Skeletal muscle satellite cell (primary cell): Measurements from ENCODE around the gene ADAMTS6.
A peak's percentile ranks its signal among the peaks of the same experiment; 100 is the strongest.
"Not testable (repeated sequence)": the region's sequence is repeated elsewhere in the genome, so short reads cannot be mapped to it uniquely, and the experiment has no call there.

ENCODE experiments used
- H3K27me3 ChIP-seq: 2 replicates; pipeline ENCODE4 v1.7.0; 2013; ENCODE audit warnings: low read length; ENCODE audit not compliant: control insufficient read depth, insufficient read depth
- H3K36me3 ChIP-seq: 2 replicates; pipeline ENCODE4 v1.7.0; 2013; ENCODE audit warnings: mild to moderate bottlenecking, control low read depth, low read length; ENCODE audit not compliant: insufficient read depth
- H3K4me1 ChIP-seq: 2 replicates; pipeline ENCODE4 v1.7.0; 2013; ENCODE audit warnings: low read length; ENCODE audit not compliant: control insufficient read depth, insufficient read depth
- H3K4me2 ChIP-seq: 2 replicates; pipeline ENCODE4 v1.7.0; 2013; ENCODE audit warnings: mild to moderate bottlenecking, low read length
- H3K4me3 ChIP-seq: 2 replicates; pipeline ENCODE4 v1.7.0; 2013; ENCODE audit warnings: low read length
- H3K9ac ChIP-seq: 2 replicates; pipeline ENCODE4 v1.7.0; 2013; ENCODE audit warnings: mild to moderate bottlenecking, low read depth, low read length, moderate library complexity
- H3K9me3 ChIP-seq: replicated peaks from 2 replicates; pipeline ENCODE4 v1.7.0; 2013; ENCODE audit warnings: mild to moderate bottlenecking, control low read depth, low read length

Gene ADAMTS6

DNA sequence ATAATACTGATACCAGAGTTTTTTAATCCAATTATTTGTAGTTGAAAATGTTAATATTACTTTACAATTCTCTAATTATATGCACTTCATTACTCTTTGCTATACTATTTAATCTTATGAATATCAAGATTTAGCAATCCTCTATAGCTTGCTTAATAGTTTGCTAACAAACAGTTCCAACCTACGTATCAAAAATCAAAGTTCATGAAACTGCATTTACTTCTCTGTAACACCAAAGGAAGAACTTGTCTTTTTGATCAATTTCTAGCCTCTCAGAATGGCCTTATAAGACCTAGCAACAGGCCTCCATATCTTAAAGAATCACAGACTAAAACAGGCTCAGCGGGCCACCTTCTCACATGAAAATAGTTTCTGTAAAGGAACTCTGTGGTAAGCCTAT is 68.9 kb downstream of the ADAMTS6 start:
- Histone ChIP-seq H3K4me3 (no peak overlapping the region), H3K4me2 (no peak overlapping the region), H3K27me3 (no peaks in the 10 kb centered on the region), H3K36me3 (peaks cover 17% of the 10 kb centered on the region), H3K4me1 (no peaks in the 10 kb centered on the region), H3K9ac (no peak overlapping the region), H3K9me3 (no peaks in the 10 kb centered on the region)

DNA sequence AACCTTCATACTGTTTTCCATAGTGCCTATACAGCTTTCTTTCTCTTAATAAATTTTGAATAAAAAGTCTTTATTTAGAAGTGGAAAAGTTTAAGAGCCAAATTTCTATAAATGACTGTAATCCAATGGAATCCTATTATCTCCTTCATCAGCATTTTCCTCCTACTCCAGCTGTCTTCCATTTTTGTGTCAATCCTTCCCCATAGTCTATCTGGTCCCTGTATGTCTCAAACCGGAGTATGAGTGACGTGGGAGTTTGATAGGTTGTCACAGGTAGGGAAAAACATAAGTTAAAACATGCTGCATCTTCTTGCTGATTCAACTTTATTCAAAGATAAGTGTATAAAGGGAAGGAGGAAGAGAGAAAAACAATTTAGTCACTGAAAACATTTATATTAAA is 70.4 kb downstream of the ADAMTS6 start:
- Histone ChIP-seq H3K9me3 (no peaks in the 10 kb centered on the region), H3K36me3 (peaks cover 15% of the 10 kb centered on the region), H3K4me3 (no peak overlapping the region), H3K27me3 (no peaks in the 10 kb centered on the region), H3K9ac (no peak overlapping the region), H3K4me1 (no peaks in the 10 kb centered on the region), H3K4me2 (no peak overlapping the region)

DNA sequence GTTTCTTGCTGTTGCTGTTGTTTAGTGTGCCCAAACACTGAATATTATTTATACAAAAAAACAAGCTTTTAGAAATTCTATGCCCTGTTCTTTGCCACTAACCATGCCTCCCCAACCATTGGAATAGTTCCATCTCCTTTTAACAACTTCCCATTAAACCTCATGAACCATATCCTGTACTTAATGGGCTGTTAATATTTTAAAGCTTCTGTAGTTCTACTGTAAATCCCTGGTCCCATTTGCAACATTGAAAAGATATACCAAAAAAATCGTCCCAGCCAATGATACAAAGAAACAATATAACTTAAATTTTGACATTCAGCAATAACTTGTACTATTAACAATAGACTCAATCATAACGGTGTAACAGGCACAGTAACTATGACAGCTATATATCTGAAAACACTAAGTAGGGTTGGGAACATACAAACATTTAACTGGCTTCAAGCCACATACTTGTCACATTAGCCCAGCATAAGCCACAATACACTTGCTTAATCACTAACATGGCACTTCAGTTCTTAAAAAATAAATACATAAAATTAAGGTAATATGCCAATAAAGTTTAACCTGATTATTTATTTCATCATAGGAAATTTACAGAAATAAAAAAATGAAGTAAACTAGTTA is 86.1 kb downstream of the ADAMTS6 start:
- Histone ChIP-seq H3K4me1 (peaks cover 30% of the 10 kb centered on the region), H3K36me3 (peaks cover 4% of the 10 kb centered on the region), H3K4me2 (no peak overlapping the region), H3K9me3 (no peaks in the 10 kb centered on the region), H3K9ac (no peak overlapping the region), H3K4me3 (peak overlapping the region; percentile 10), H3K27me3 (no peaks in the 10 kb centered on the region)

DNA sequence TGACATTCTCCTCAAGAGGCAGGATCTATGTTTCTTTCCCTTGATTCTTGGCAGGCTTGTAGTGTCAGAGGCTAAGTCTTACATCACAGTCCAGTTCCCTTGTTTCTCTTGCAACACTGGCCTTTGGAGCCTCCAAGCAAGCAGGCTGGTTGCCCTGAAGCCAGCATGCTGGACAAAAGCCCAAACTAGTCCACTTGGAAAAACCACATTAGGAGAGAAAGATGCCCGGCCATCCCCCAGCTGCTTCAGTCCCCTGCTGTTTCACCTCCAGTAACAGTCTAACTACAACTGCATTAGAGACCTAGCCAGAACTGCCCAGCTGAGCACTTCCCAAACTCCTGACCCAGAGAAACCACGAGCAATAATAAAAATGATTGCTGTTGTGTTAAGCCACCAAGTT is 87.6 kb downstream of the ADAMTS6 start:
- peak overlapping the region; percentile 38 for H3K4me2 ChIP-seq
- H3K4me3 ChIP-seq, result no peak overlapping the region
- peaks cover 30% of the 10 kb centered on the region for H3K4me1 ChIP-seq
- no peaks in the 10 kb centered on the region for H3K9me3 ChIP-seq
- H3K36me3 ChIP-seq, result no peaks in the 10 kb centered on the region
- no peak overlapping the region for H3K9ac ChIP-seq
- no peaks in the 10 kb centered on the region for H3K27me3 ChIP-seq

DNA sequence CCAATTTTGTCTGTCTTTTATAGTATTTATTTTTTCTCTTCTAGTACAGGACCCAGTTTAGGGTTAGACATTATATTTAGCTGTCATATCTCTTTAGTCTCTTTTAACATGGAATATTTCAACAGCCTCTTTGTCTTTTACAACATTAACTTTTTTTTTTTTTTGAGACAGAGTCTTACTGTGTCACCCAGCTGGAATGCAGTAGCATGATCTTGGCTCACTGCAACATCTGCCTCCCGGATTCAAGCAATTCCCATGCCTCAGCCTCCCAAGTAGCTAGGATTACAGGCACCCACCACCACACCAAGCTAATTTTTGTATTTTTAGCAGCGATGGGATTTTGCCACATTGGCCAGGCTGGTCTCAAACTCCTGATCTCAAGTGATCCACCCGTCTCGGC is 90.1 kb downstream of the ADAMTS6 start:
- H3K9me3 ChIP-seq, result no peaks in the 10 kb centered on the region
- H3K36me3 ChIP-seq, result peaks cover 16% of the 10 kb centered on the region
- no peaks in the 10 kb centered on the region for H3K27me3 ChIP-seq
- no peak overlapping the region for H3K4me2 ChIP-seq
- H3K4me3 ChIP-seq, result no peak overlapping the region
- H3K4me1 ChIP-seq, result peaks cover 30% of the 10 kb centered on the region
- H3K9ac ChIP-seq, result no peak overlapping the region

DNA sequence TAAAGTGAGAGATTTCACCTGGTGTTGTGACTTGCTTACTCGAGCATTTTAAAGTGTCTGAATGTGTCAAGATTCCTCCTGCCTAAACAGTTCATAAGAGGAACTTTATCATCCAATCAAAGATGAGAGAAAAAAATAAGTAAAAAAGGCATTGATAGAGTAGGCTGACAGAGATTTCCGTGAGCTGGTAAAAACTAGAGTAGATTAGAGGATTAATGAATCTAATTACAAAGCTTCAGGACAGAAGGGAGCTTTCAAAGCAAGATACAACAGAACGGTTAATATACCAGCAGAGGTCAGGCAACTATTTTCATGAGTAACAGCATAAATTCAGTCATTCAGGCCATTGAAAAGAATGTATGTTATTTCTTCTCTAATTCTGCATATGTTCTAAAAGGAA is 91.5 kb downstream of the ADAMTS6 start:
- Histone ChIP-seq H3K4me3 (no peak overlapping the region), H3K27me3 (no peaks in the 10 kb centered on the region)

DNA sequence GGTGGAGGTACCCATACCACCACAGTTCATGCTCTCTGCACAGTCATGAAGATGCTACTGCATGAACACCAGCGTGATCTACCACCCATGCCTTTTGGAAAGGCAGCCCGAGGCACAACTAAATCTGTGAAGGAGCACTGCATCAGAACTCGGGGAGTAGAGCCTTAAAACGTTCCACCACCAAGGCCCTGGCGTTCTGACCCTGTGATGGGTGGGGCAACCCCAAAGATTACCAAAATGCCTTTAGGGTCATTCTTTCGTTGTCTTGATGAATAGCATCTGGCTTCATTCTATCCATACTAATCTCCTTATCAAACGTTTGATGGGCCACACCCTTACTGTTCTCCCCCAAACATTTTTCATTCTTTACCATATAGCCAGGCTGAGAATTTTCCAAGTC is 97.9 kb downstream of the ADAMTS6 start:
- Histone ChIP-seq H3K36me3 (peaks cover 28% of the 10 kb centered on the region), H3K4me2 (no peak overlapping the region)

More for the DNA sequence above, 91.5 kb downstream of the ADAMTS6 start:
- H3K4me2 ChIP-seq, result no peak overlapping the region
- peaks cover 21% of the 10 kb centered on the region for H3K36me3 ChIP-seq
- H3K4me1 ChIP-seq, result peaks cover 19% of the 10 kb centered on the region
- H3K9me3 ChIP-seq, result no peaks in the 10 kb centered on the region
- no peak overlapping the region for H3K9ac ChIP-seq

DNA sequence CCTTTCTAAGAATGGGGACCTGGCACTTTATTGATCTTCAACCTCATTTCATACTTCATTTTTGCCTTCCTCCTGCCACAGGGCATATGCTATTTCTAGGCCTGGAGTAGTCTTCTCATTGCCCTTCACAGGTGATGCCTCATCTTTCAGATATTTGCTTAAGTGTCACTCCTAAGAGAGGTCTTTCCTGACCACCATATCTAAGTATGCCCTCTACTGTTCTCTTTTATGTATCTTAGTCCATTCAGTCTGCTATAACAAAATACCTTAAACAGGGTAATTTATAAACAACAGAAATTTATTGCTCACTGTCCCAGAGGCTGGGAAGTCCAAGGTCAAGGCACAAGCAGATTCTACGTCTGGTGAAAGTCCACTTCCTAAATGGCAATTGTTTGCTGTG is 99.1 kb downstream of the ADAMTS6 start:
- Histone ChIP-seq H3K9ac (no peak overlapping the region), H3K36me3 (peaks cover 21% of the 10 kb centered on the region), H3K4me3 (no peak overlapping the region), H3K4me2 (no peak overlapping the region), H3K9me3 (no peaks in the 10 kb centered on the region), H3K27me3 (no peaks in the 10 kb centered on the region), H3K4me1 (peaks cover 7% of the 10 kb centered on the region)

More for the DNA sequence above, 97.9 kb downstream of the ADAMTS6 start:
- Histone ChIP-seq H3K9me3 (no peaks in the 10 kb centered on the region), H3K27me3 (no peaks in the 10 kb centered on the region), H3K9ac (no peak overlapping the region), H3K4me3 (no peak overlapping the region), H3K4me1 (peaks cover 7% of the 10 kb centered on the region)

DNA sequence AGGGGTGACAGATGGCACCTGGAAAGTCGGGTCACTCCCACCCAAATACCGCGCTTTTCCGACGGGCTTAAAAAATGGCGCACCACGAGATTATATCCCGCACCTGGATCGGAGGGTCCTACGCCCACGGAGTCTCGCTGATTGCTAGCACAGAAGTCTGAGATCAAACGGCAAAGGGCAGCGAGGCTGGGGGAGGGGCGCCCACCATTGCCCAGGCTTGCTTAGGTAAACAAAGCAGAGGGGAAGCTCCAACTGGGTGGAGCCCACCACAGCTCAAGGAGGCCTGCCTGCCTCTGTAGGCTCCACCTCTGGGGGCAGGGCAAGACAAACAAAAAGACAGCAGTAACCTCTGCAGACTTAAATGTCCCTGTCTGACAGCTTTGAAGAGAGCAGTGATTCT is 111.2 kb downstream of the ADAMTS6 start:
- H3K9me3 ChIP-seq, H3K27me3 ChIP-seq, H3K4me1 ChIP-seq, H3K9ac ChIP-seq, H3K4me3 ChIP-seq, H3K4me2 ChIP-seq, H3K36me3 ChIP-seq: not testable (repeated sequence)

DNA sequence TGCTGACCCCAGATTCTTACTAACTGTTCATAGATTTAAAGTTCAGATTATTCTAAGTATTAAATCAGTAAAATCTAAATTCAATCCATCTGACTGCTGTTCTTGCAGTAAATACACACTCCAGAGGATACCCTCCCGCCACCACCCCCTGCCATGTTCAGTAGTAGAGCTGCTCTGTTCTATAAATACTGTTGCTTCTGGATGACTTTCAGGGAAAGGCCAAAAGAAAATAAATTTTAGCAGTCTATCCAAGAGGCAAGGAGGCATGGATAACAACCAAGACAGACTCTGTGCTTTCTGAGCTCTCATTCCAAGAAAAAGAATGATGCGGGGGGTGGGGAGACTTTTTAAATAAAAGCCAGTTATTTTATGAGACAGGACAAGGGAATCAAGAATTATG is 115.1 kb downstream of the ADAMTS6 start:
- no peaks in the 10 kb centered on the region for H3K27me3 ChIP-seq
- no peak overlapping the region for H3K4me2 ChIP-seq
- H3K4me1 ChIP-seq, result peaks cover 10% of the 10 kb centered on the region
- H3K4me3 ChIP-seq, result no peak overlapping the region
- H3K9me3 ChIP-seq, result no peaks in the 10 kb centered on the region
- H3K9ac ChIP-seq, result no peak overlapping the region
- H3K36me3 ChIP-seq, result peaks cover 4% of the 10 kb centered on the region

DNA sequence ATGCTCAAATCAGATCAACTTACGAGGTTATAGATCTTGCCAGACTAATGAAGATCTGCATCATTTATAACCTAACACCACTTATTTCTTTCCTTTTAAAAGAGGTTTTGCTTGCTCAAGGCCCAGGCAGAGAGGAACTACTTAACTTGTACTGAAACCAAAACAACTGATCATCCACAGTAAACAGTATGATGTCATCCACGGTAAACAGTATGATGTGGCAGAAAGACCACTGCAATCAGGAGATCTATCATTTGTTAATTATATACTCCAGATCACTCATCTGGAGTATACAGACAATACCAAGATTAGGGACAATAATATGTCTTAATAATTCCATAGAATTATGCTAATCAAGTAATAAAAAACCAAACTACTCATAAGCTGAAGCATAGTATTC is 116.8 kb downstream of the ADAMTS6 start:
- Histone ChIP-seq H3K4me1 (peaks cover 10% of the 10 kb centered on the region), H3K27me3 (no peaks in the 10 kb centered on the region), H3K9ac (no peak overlapping the region), H3K36me3 (peaks cover 14% of the 10 kb centered on the region), H3K4me2 (no peak overlapping the region), H3K4me3 (no peak overlapping the region), H3K9me3 (no peaks in the 10 kb centered on the region)

DNA sequence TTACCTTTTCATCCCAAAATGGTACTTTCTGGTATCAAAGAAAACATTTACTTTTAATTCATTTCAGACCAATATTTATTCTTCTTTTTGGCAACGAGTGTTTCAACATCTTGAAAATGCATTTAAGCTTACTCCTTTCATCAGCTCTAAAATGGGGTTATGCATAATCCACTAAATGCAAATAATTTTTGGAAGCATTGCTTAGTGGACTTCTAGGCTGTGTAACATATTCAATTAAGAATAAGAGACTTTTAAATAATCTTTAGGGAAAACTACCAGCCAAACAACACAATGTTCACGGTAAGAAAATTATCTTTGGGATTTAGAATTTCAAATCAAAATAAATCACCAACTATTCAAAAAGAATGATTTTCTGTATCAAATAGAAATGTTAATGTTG is 118.2 kb downstream of the ADAMTS6 start:
- Histone ChIP-seq H3K4me2 (no peak overlapping the region), H3K4me1 (peaks cover 10% of the 10 kb centered on the region), H3K9me3 (no peaks in the 10 kb centered on the region), H3K36me3 (peaks cover 15% of the 10 kb centered on the region), H3K9ac (no peak overlapping the region), H3K27me3 (no peaks in the 10 kb centered on the region), H3K4me3 (no peak overlapping the region)
